ENCODE results near the gene TMEM273.

TMEM273 gene

GRCh38 chr10:49175587-49176309 is 12.4 kb downstream of the TMEM273 start:
- DNase-seq = no peak

GRCh38 chr10:49174926-49175500 is 13.2 kb downstream of the TMEM273 start:
- DNase-seq = no peak

- no peak for DNase-seq
These were observed 13.8 kb downstream of the TMEM273 start for GRCh38 chr10:49174261-49174925.

GRCh38 chr10:49173853-49174252 is 14.3 kb downstream of the TMEM273 start:
- no peak for DNase-seq

- no peak for DNase-seq
These were observed 14.9 kb downstream of the TMEM273 start for GRCh38 chr10:49173201-49173772.

GRCh38 chr10:49172777-49173132 is 15.4 kb downstream of the TMEM273 start:
- DNase-seq = no peak

GRCh38 chr10:49172061-49172776 is 16.0 kb downstream of the TMEM273 start:
- DNase-seq = no peak

GRCh38 chr10:49171326-49172060 is 16.7 kb downstream of the TMEM273 start:
- no peak for DNase-seq

- no peak for DNase-seq
These were observed 17.4 kb downstream of the TMEM273 start for GRCh38 chr10:49170632-49171325.

- DNase-seq = no peak
These were observed 18.4 kb downstream of the TMEM273 start for GRCh38 chr10:49169776-49170175.

- no peak for DNase-seq
These were observed 19.2 kb downstream of the TMEM273 start for GRCh38 chr10:49168831-49169500.

GRCh38 chr10:49168171-49168540 is 20.0 kb downstream of the TMEM273 start:
- DNase-seq = no peak

- DNase-seq = no peak
These were observed 20.6 kb downstream of the TMEM273 start for GRCh38 chr10:49167425-49168170.

GRCh38 chr10:49166484-49167400 is 21.4 kb downstream of the TMEM273 start:
- no peak for DNase-seq

GRCh38 chr10:49165821-49166483 is 22.2 kb downstream of the TMEM273 start:
- no peak for DNase-seq

GRCh38 chr10:49165259-49165658 is 22.9 kb downstream of the TMEM273 start:
- no peak for DNase-seq

GRCh38 chr10:49164559-49165188 is 23.5 kb downstream of the TMEM273 start:
- DNase-seq = peak; percentile 37

- peak; percentile 63 for DNase-seq
These were observed 24.4 kb downstream of the TMEM273 start for GRCh38 chr10:49163741-49164140.

Data from fibroblast of skin of right quadriceps (primary cell).